HepG2 (cell line): ENCODE results near the gene GRHL3. TPM values are rescaled to one million over a fixed set of nuclear protein-coding genes. Genes with fewer than 3 reads are reported as not detected.

Source experiments
- ATAC-seq: fragments of 200-7000 bp; cut with Tn5 transposase; 3 replicates; pipeline ENCODE4 v1.9.1; 2020; ENCODE audit warnings: mild to moderate bottlenecking, moderate library complexity
- BruUV-seq: library from RNA; stranded (reverse); fragments of 400-500 nt; replicated peaks from 2 replicates; lab custom pipeline; 2021; lab: Mats Ljungman, UMichigan
- CTCF ChIA-PET: fragments of 300-600 bp; formaldehyde crosslinking; extraction: SDS; loops from one replicate; lab custom pipeline; 2021; ENCODE audit warnings: low total read pairs, inconsistent platforms, low intra/inter-chr PET ratio; lab: Yijun Ruan, JAX
- POLR2A ChIA-PET: fragments of 350-600 bp; sonication (Branson Sonifier 250); formaldehyde crosslinking; loops from one replicate; lab custom pipeline; 2020; ENCODE audit warnings: antibody characterized with exemption, inconsistent platforms; lab: Yijun Ruan, JAX
- DNase-seq: peaks from one replicate; pipeline ENCODE4 v3.0.0-alpha.2; 2015; ENCODE audit warnings: low spot score
- FAIRE-seq: peaks from 3 replicates; lab custom pipeline; 2011; peaks lifted over from hg19 to GRCh38; lab: Jason Lieb, UNC
- H2AFZ ChIP-seq: one replicate; pipeline ENCODE4 v1.6.1; 2011; ENCODE audit warnings: low read length, inconsistent platforms
- H3K27ac ChIP-seq: fragments of 300-600 bp; 3 replicates; pipeline ENCODE4 v1.8.0; 2011; ENCODE audit warnings: mixed run types, mild to moderate bottlenecking, mixed read lengths, low read length, inconsistent platforms; ENCODE audit not compliant: insufficient read depth; ENCODE audit errors: extremely low read length
- H3K27me3 ChIP-seq, 2 experiments: fragments of 200-600 bp in 1 of 2; 2 replicates in 1 of 2; 3 replicates in 1 of 2; pipeline versions ENCODE4 v1.6.0 to v1.8.0; 2011; ENCODE audit warnings: low read length in 2 of 2, mild to moderate bottlenecking in 2 of 2, moderate library complexity in 2 of 2, inconsistent platforms in 1 of 2; ENCODE audit not compliant: insufficient read depth in 2 of 2, control insufficient read depth in 1 of 2
- H3K36me3 ChIP-seq, 2 experiments: fragments of 200-600 bp in 1 of 2; replicated peaks in 1 of 2; 2 replicates in 1 of 2; 3 replicates in 1 of 2; pipeline versions ENCODE4 v1.5.1 to v1.8.0; 2011; ENCODE audit warnings: low read length in 2 of 2, inconsistent platforms in 1 of 2; ENCODE audit not compliant: insufficient read depth in 2 of 2, control insufficient read depth in 1 of 2
- H3K4me1 ChIP-seq: 2 replicates; pipeline ENCODE4 v1.5.1; 2012; ENCODE audit warnings: low read length, inconsistent platforms; ENCODE audit not compliant: insufficient read depth
- H3K4me2 ChIP-seq: 2 replicates; pipeline ENCODE4 v1.6.0; 2011; ENCODE audit warnings: low read depth, low read length, inconsistent platforms
- H3K4me3 ChIP-seq, 3 experiments: fragments of 200-600 bp in 1 of 3; sonication (generic), shearing (Covaris generic) in 1 of 3; replicated peaks in 1 of 3; 2 replicates each; pipeline ENCODE4 v1.5.1; 2011 to 2016; ENCODE audit warnings: low read length in 3 of 3, inconsistent platforms in 2 of 3, low read depth in 2 of 3, mild to moderate bottlenecking in 2 of 3, control low read depth in 1 of 3, mixed read lengths in 1 of 3; ENCODE audit not compliant: insufficient read depth in 1 of 3
- H3K79me2 ChIP-seq: one replicate; pipeline ENCODE4 v1.6.1; 2011; ENCODE audit warnings: low read length, inconsistent platforms; ENCODE audit not compliant: insufficient read depth
- H3K9ac ChIP-seq: 2 replicates; pipeline ENCODE4 v1.6.0; 2011; ENCODE audit warnings: mild to moderate bottlenecking, low read depth, low read length, inconsistent platforms; ENCODE audit not compliant: insufficient read depth
- H3K9me3 ChIP-seq: 2 replicates; pipeline ENCODE4 v1.5.1; 2012; ENCODE audit warnings: mild to moderate bottlenecking, low read length
- H4K20me1 ChIP-seq: 2 replicates; pipeline ENCODE4 v1.6.0; 2011; ENCODE audit warnings: inconsistent platforms, mild to moderate bottlenecking, low read length, moderate library complexity; ENCODE audit not compliant: insufficient read depth
- ARID2 ChIP-seq: sonication (generic); formaldehyde crosslinking; IDR thresholded peaks from 2 replicates; pipeline ENCODE4 v1.8.1; 2022; ENCODE audit warnings: mild to moderate bottlenecking, missing genetic modification reagents, borderline replicate concordance
- ATF1 ChIP-seq: IDR thresholded peaks from 2 replicates; pipeline ENCODE4 v1.6.1; 2016; ENCODE audit warnings: mild to moderate bottlenecking, control low read depth
- CBX2 ChIP-seq, 2 experiments: fragments of 200-600 bp in 1 of 2; sonication (generic); formaldehyde crosslinking in 1 of 2; IDR thresholded peaks; 2 replicates each; pipeline versions ENCODE4 v1.7.0 to v1.8.1; 2018 to 2022; ENCODE audit warnings: low read depth in 2 of 2, low read length in 1 of 2, mild to moderate bottlenecking in 1 of 2, missing genetic modification reagents in 1 of 2
- KDM5B ChIP-seq: sonication (generic); formaldehyde crosslinking; IDR thresholded peaks from 2 replicates; pipeline ENCODE4 v1.4.0; 2020; ENCODE audit warnings: missing genetic modification reagents, mild to moderate bottlenecking, borderline replicate concordance
- NCOA2 ChIP-seq: sonication (generic); formaldehyde crosslinking; IDR thresholded peaks from 2 replicates; pipeline ENCODE4 v1.8.0; 2022; ENCODE audit warnings: inconsistent platforms
- SAP130 ChIP-seq: IDR thresholded peaks from 2 replicates; pipeline ENCODE4 v1.6.1; 2016; ENCODE audit warnings: low read depth
- SUZ12 ChIP-seq: fragments of 150-350 bp; IDR thresholded peaks from 2 replicates; pipeline ENCODE4 v1.6.1; 2014; ENCODE audit warnings: low read depth, low read length
- TSC22D2 ChIP-seq: sonication (generic); formaldehyde crosslinking; IDR thresholded peaks from 2 replicates; pipeline ENCODE4 v1.5.1; 2020; ENCODE audit warnings: missing genetic modification reagents, mild to moderate bottlenecking, borderline replicate concordance
- ZC3H4 ChIP-seq: sonication (generic); formaldehyde crosslinking; IDR thresholded peaks from 2 replicates; pipeline ENCODE4 v1.4.0; 2020; ENCODE audit warnings: missing genetic modification reagents, borderline replicate concordance
- ZNF484 ChIP-seq: sonication (generic); formaldehyde crosslinking; IDR thresholded peaks from 2 replicates; pipeline ENCODE4 v1.5.1; 2020; ENCODE audit warnings: mild to moderate bottlenecking, low read depth, missing genetic modification reagents, borderline replicate concordance
- ZNF572 ChIP-seq: sonication (generic); formaldehyde crosslinking; IDR thresholded peaks from 2 replicates; pipeline ENCODE4 v1.5.1; 2020; ENCODE audit warnings: mild to moderate bottlenecking, missing genetic modification reagents
- ZNF607 ChIP-seq: sonication (generic); formaldehyde crosslinking; IDR thresholded peaks from 2 replicates; pipeline ENCODE4 v1.5.1; 2020; ENCODE audit warnings: missing genetic modification reagents, mild to moderate bottlenecking, borderline replicate concordance
- ZNF619 ChIP-seq: sonication (generic); formaldehyde crosslinking; IDR thresholded peaks from 2 replicates; pipeline ENCODE4 v1.4.0; 2020; ENCODE audit warnings: mild to moderate bottlenecking, missing genetic modification reagents
- ZSCAN25 ChIP-seq: sonication (generic); formaldehyde crosslinking; IDR thresholded peaks from 2 replicates; pipeline ENCODE4 v1.8.0; 2022; ENCODE audit warnings: mild to moderate bottlenecking, missing genetic modification reagents
- WGBS: methylation state at CpG from one replicate; pipeline ENCODE4 v1.1.6; 2017; ENCODE audit warnings: low lambda C conversion rate; 5-methylcytosine and 5-hydroxymethylcytosine counted together
- in situ Hi-C: cut with HindIII; loops from 2 replicates; pipeline ENCODE4 v1.10.0; 2017; ENCODE audit warnings: low pct_unique_long_range_greater_than_20kb; ENCODE audit not compliant: extremely low pct_ligation_motif_present
- intact Hi-C: fragments of 100-400 bp; cut with micrococcal nuclease; formaldehyde crosslinking; loops from one replicate; pipeline ENCODE4 v1.10.0; 2022; ENCODE audit not compliant: unreplicated experiment
- polyA plus RNA-seq, 8 experiments: library from polyadenylated mRNA; depleted of rRNA in 3 of 8; stranded (reverse) in 7 of 8; unstranded in 1 of 8; fragments of >200 nt; fragmentation: Illumina TruSeq in 4 of 8; extraction: Trizol in 4 of 8; gene quantifications; 2 replicates each; pipeline versions ENCODE4 v1.2.1 to v1.2.3, GENCODE V29; 2011 to 2016; ENCODE audit warnings: low read depth in 4 of 8, missing spikeins in 1 of 8, mixed read lengths in 1 of 8; ENCODE audit not compliant: insufficient read depth in 1 of 8
- total RNA-seq, 5 experiments: library from RNA; depleted of rRNA; stranded (reverse); fragments of >200 nt; fragmentation: Illumina TruSeq; extraction: Trizol; gene quantifications; 2 replicates each; pipeline ENCODE4 v1.2.3, GENCODE V29; 2016; ENCODE audit warnings: low read depth in 1 of 5
- TF ChIP-seq, protein P1 (sequence below): sonication (generic); formaldehyde crosslinking; IDR thresholded peaks from 2 replicates; pipeline ENCODE4 v1.4.0; 2020; ENCODE audit warnings: mild to moderate bottlenecking, missing genetic modification reagents
- TF ChIP-seq, protein P2 (sequence below): fragments of 450-650 bp; IDR thresholded peaks from 2 replicates; pipeline ENCODE4 v1.6.1; 2016
- TF ChIP-seq, protein P3 (sequence below): IDR thresholded peaks from 2 replicates; pipeline ENCODE4 v1.6.1; 2016; ENCODE audit warnings: low read depth, borderline replicate concordance
- TF ChIP-seq, protein P4 (sequence below): sonication (generic); formaldehyde crosslinking; IDR thresholded peaks from 2 replicates; pipeline ENCODE4 v1.5.0; 2020; ENCODE audit warnings: mild to moderate bottlenecking, missing genetic modification reagents

GRHL3 gene
- total and polyA plus RNA-seq, 2 of the 13 experiments (the other 11 are each of a cell fraction or from before 2014, with no cell fraction given) = not detected

DNA sequence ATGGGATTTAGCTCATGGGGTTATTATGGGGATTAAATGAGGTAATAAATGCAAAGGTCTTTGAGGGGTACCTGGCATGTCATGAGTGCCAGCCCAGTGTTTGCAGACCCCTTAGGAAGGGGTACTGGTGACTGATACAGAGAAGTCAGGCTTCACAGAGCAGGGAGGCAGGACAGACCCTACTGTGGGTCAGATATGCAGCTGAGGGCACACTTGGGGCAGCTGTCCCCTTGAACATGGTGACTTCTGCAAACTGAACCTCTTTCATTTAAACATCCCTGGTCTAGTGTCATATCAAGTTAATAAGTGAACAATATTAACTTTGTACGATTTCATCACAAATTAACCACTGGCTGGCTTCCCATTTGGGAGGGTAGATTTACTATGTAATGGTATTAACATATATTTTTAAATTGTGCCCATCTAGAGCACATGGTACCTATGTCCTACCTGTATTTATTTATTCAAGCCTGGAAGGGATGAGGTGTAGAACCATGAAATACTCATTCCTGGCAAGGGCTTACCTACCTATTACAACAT is 68.5 kb downstream of the GRHL3 start:
- 80% methylated on average over 1 of the region's 1 CpG for WGBS
- DNase-seq (no peak), ATAC-seq (no peak), FAIRE-seq (no peak)
- POLR2A ChIA-PET = no interaction called here
- H3K79me2 ChIP-seq = no peaks in the 10 kb centered on the region
- TF ChIP-seq ZC3H4 (no peak), ZNF619 (CRISPR knock-in tag) (no peak), ZSCAN25 (no peak), ARID2 (CRISPR knock-in tag) (no peak), ATF1 (CRISPR knock-in tag) (no peak), NCOA2 (CRISPR knock-in tag) (no peak), TSC22D2 (CRISPR knock-in tag) (no peak), SAP130 (no peak), ZNF484 (no peak), ZNF572 (CRISPR knock-in tag) (no peak), ZNF607 (CRISPR knock-in tag) (no peak), SUZ12 (no peak), CBX2 (IDR thresholded peaks at IDR 0.05; ENCODE audit: low read depth, low read length) (no peak), CBX2 (CRISPR knock-in tag; IDR thresholded peaks at IDR 0.05; ENCODE audit: low read depth) (no peak), KDM5B (no peak)
- TF ChIP-seq, protein P1, sequence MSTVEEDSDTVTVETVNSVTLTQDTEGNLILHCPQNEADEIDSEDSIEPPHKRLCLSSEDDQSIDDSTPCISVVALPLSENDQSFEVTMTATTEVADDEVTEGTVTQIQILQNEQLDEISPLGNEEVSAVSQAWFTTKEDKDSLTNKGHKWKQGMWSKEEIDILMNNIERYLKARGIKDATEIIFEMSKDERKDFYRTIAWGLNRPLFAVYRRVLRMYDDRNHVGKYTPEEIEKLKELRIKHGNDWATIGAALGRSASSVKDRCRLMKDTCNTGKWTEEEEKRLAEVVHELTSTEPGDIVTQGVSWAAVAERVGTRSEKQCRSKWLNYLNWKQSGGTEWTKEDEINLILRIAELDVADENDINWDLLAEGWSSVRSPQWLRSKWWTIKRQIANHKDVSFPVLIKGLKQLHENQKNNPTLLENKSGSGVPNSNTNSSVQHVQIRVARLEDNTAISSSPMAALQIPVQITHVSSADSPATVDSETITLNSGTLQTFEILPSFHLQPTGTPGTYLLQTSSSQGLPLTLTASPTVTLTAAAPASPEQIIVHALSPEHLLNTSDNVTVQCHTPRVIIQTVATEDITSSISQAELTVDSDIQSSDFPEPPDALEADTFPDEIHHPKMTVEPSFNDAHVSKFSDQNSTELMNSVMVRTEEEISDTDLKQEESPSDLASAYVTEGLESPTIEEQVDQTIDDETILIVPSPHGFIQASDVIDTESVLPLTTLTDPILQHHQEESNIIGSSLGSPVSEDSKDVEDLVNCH (CRISPR knock-in tag) = no peak
- TF ChIP-seq, protein P2, sequence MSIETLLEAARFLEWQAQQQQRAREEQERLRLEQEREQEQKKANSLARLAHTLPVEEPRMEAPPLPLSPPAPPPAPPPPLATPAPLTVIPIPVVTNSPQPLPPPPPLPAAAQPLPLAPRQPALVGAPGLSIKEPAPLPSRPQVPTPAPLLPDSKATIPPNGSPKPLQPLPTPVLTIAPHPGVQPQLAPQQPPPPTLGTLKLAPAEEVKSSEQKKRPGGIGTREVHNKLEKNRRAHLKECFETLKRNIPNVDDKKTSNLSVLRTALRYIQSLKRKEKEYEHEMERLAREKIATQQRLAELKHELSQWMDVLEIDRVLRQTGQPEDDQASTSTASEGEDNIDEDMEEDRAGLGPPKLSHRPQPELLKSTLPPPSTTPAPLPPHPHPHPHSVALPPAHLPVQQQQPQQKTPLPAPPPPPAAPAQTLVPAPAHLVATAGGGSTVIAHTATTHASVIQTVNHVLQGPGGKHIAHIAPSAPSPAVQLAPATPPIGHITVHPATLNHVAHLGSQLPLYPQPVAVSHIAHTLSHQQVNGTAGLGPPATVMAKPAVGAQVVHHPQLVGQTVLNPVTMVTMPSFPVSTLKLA = no peak
- TF ChIP-seq, protein P3, sequence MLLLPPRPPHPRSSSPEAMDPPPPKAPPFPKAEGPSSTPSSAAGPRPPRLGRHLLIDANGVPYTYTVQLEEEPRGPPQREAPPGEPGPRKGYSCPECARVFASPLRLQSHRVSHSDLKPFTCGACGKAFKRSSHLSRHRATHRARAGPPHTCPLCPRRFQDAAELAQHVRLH = no peak
- TF ChIP-seq, protein P4, sequence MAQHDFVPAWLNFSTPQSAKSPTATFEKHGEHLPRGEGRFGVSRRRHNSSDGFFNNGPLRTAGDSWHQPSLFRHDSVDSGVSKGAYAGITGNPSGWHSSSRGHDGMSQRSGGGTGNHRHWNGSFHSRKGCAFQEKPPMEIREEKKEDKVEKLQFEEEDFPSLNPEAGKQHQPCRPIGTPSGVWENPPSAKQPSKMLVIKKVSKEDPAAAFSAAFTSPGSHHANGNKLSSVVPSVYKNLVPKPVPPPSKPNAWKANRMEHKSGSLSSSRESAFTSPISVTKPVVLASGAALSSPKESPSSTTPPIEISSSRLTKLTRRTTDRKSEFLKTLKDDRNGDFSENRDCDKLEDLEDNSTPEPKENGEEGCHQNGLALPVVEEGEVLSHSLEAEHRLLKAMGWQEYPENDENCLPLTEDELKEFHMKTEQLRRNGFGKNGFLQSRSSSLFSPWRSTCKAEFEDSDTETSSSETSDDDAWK (CRISPR knock-in tag) = no peak
- no peak overlapping the region for H2AFZ ChIP-seq
- no peak overlapping the region for H3K27ac ChIP-seq
- H4K20me1 ChIP-seq = no peaks in the 10 kb centered on the region
- no peak overlapping the region for H3K4me3 ChIP-seq
- in situ Hi-C loops = no loop called here
- no TSS peak for BruUV-seq
- intact Hi-C loops = loop anchor here (10.0 kb wide), 1 partner anchor 1023 kb away; the partner anchor contains the start of gene ZNF436
- CTCF ChIA-PET = no interaction called here
- H3K36me3 ChIP-seq = no peaks in the 10 kb centered on the region; a peak in 1 of 5 replicates
- no peak overlapping the region for H3K9ac ChIP-seq
- H3K27me3 ChIP-seq = no peaks in the 10 kb centered on the region
- H3K9me3 ChIP-seq = no peaks in the 10 kb centered on the region
- peaks cover 23% of the 10 kb centered on the region for H3K4me1 ChIP-seq
- H3K4me2 ChIP-seq = no peak overlapping the region
